ENCODE results near the gene TLN1.

Gene TLN1

GRCh38 chr9:35661756-35662350 lies 70.1 kb downstream of the TLN1 start:
- DNase-seq (ENCODE audit: low spot score), result no peak

GRCh38 chr9:35660966-35661415 lies 71.0 kb downstream of the TLN1 start:
- DNase-seq (ENCODE audit: low spot score), result no peak

GRCh38 chr9:35659340-35659739 lies 72.7 kb downstream of the TLN1 start:
- DNase-seq (ENCODE audit: low spot score), result peak; percentile 81

GRCh38 chr9:35658968-35659220 lies 73.1 kb downstream of the TLN1 start:
- no peak for DNase-seq (ENCODE audit: low spot score)

GRCh38 chr9:35658137-35658967 lies 73.6 kb downstream of the TLN1 start, which contains the start of gene CCDC107:
Gene CCDC107, plus strand, starts transcription at chr9:35658292. Its CDS starts 88 bp downstream, at chr9:35658380.
- DNase-seq (ENCODE audit: low spot score), result peak; percentile 94

GRCh38 chr9:35657546-35658136 lies 74.4 kb downstream of the TLN1 start, which contains the start of gene RMRP:
Gene RMRP, minus strand, starts transcription at chr9:35658019.
- DNase-seq (ENCODE audit: low spot score), result peak; percentile 97

- no peak for DNase-seq (ENCODE audit: low spot score)
Observed at GRCh38 chr9:35656831-35657545, 75.0 kb downstream of the TLN1 start.

- DNase-seq (ENCODE audit: low spot score), result no peak
Observed at GRCh38 chr9:35656348-35656747, 75.6 kb downstream of the TLN1 start.

- DNase-seq (ENCODE audit: low spot score), result no peak
Observed at GRCh38 chr9:35653611-35654010, 78.4 kb downstream of the TLN1 start.

GRCh38 chr9:35652829-35653209 lies 79.2 kb downstream of the TLN1 start:
- DNase-seq (ENCODE audit: low spot score), result no peak

GRCh38 chr9:35651956-35652828 lies 79.8 kb downstream of the TLN1 start:
- no peak for DNase-seq (ENCODE audit: low spot score)

GRCh38 chr9:35650341-35651158 lies 81.4 kb downstream of the TLN1 start, which contains the start of gene SIT1:
Gene SIT1, minus strand, starts transcription at chr9:35650931. Its CDS starts 78 bp downstream, at chr9:35650853.
- DNase-seq (ENCODE audit: low spot score), result no peak

GRCh38 chr9:35649431-35650340 lies 82.3 kb downstream of the TLN1 start:
- no peak for DNase-seq (ENCODE audit: low spot score)
